CMK (cell line): ENCODE results near the gene CPOX.
"Not testable (repeated sequence)": the region's sequence is repeated elsewhere in the genome, so short reads cannot be mapped to it uniquely, and the experiment has no call there.

Source experiments
- DNase-seq: peaks from one replicate; pipeline ENCODE4 v3.0.0-alpha.2; 2010; ENCODE audit warnings: low read depth

CPOX gene

DNA sequence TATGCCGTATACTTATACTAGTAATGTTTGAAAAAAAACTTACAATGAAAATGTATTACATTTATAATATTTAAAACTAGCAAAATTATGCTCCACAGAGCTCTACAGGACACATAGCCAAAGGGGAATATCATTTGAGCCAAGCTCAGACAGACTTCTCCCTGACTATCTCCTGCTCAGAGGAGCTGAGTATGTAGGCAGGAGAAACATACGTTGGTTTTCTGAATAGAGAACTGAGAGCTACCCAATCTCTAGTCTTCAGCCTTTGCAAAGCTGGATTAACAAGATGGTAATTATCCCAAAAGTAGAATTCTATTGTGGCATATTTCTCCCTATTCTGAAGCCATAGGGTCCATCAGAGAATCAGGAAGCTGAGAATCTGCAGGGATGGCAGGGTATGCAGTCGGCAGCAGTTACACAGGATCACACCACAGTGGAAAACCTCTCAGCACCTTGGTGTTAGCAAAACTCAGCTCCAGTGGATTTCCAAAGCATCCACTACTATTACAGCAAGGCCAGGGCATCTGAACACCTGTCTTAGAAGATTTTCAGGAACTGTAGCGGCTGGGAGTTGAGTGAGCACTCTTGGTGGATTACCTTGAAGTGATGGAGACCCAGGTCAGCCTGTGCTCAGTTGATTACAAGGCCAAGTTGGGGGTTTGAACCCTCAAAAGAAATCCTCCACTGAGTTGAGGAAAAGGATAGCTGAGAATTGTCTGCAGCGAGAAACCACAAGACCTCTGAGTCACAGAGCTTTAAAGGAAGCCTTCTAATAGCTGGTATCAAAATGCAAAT is 31.5 kb downstream of the CPOX start:
- DNase-seq, result no peak

GRCh38 chr3:98560911-98561310 is 32.5 kb downstream of the CPOX start:
- no peak for DNase-seq

GRCh38 chr3:98559769-98560168 is 33.6 kb downstream of the CPOX start:
- not testable (repeated sequence) for DNase-seq

- DNase-seq, result no peak
Measured at GRCh38 chr3:98558100-98558827, 35.1 kb downstream of the CPOX start.

DNA sequence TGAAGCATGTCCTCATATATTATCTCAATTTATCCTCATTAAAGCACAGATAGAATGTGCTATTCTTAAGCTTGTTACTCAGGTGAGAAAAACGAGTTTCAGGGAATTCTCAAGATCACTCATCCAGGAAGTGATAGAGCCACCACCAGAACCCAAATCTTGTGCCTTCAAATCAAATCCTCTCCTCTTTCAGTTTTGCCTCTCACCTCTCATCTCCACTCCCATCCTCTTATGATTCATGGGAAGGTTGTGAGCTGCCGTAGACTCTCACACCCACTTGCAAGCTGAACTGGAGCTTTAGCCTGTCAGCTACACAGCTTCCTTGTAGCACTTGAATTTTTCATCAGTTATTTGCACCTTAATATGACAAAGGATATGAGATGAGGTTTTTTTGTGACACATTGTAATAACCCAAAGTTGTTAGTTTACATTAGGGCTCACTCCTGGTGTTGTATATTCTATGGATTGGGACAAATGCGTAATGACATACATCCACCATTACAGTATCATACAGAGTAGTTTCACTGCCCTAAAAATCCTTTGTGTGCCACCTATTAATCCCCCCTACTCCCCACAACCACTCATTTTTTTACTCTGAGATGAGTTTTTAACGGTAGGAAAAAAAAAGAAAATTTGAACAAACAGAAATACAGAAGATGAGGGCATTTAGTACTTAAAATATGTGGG is 35.9 kb downstream of the CPOX start:
- no peak for DNase-seq

DNA sequence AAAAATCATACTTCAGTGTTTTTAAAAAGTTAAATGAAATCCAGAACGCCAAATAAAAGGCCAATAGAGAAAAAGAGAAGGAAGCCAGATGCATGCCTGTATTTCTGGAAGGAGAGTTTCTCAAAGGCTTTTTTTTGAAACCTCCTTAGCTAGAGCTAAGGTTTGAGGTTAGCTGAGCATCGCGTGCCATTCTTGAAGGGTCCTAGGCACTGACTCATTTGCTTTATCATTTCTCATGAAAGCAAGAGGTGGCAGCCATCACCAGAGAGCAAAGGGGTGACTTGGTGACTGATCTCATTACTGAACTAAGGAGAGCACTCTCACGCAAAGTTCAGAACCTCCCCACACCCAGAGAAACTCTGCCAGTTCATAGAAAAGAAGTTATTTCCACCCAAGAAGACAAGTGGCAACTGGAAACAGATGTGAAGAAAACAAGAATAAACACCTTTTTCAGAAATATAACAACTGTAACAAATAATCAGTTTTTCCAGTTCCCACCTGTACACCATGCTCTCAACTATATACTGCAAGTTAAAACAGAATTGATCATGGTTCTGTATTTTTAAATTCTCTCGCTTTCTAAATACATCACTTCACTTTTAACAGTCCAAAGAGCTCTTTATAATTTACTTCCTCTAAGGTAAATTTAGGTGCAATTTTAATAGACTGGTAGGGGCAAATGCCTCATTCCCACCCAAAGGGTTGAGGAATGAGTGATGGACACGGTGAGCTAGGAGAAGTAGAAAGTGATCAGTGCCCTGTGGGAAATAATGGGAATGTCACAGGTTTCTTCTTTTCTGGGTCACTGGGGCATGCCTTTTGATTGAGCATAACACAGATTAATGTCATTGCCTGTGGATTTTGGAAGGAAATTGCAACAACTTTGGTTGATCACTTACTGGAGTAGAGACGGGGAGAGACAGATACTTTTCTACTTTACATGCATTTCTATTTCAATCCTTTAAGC is 37.0 kb downstream of the CPOX start:
- no peak for DNase-seq

DNA sequence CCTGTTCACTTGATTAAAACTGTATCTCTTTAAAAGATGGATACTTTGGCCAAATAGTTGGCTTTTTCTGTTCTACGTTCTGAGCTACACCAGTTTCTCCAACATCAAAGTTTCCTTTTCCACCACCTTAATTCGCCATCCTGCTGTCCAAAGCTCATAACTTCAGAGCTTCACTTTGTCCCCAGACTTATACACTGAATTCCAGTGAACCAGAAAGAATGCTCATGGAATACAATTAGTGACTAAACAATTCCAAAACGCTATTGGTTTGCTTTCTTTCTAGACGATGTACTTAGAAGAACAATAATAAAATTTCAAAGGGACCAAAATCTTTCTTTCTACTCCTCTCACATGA is 38.4 kb downstream of the CPOX start:
- DNase-seq, result no peak

GRCh38 chr3:98554580-98554979 is 38.8 kb downstream of the CPOX start:
- DNase-seq, result no peak

GRCh38 chr3:98553753-98554152 is 39.7 kb downstream of the CPOX start:
- no peak for DNase-seq

DNA sequence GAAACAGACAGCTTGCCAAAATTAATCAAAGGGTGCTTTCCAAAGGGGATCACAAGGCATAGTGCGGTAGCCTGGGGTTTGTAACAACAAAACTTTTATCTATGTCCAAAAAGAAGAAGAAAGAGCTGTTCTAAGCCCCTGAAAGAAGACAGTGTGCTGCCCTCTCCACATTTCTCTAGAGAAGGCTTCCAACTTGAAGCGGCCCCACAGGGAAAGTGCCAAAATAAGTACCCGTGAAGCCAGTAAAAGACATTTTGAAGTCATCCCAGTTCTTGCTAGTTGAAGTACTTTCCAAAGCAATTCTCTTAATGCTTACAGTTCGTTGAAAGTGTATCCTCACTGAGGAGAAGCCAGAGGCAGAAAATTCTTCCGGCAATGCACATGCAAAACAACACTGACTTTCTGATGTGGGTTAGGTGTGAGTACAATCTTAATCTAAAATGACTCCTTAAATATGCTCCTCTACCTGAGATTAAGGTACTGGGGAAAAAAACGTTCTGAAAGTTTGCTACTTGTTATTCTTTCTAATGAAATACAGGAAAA is 40.3 kb downstream of the CPOX start:
- no peak for DNase-seq

- DNase-seq, result no peak
Measured at GRCh38 chr3:98552232-98553020, 41.0 kb downstream of the CPOX start.

DNA sequence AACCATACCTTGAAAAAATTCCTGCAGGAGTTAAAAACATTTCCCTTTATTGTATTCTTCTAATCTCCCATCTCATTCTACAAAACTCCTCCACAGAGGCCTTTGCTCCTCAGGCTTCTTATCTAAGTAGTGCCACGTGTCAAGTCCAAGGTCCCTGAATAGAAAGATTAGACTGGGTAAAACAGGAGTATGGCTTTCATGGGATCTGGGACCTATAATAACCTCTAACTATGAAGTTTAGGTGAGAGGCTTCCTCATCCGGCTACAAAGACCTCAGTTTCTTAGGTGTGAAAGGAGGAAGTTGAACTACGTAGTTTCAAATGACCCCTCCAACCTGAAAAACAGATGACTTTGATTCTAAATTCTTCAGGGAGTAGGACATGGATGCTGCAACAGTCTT is 41.7 kb downstream of the CPOX start:
- no peak for DNase-seq

- DNase-seq, result no peak
Measured at GRCh38 chr3:98551236-98551635, 42.2 kb downstream of the CPOX start.

GRCh38 chr3:98550833-98551232 is 42.6 kb downstream of the CPOX start:
- DNase-seq, result no peak

DNA sequence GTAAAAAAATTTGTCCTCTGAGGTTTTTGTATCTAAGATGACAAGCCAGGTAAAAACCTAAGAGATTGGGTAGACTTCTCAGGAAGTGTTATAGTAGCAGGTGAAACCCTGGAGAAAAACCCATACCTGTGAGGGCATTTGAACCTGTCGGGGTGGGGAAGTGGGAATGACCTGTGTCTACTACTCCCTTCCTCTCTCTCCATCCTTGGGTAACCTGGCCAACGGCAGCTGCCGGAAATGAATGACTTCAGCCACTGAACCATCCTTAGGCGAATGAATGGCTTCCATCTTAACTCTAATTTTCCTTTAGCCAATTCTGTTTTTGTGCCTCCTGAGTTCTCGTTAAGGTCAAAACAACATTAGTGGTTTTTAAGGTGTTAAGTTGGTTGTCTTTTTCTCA is 44.9 kb downstream of the CPOX start:
- no peak for DNase-seq

DNA sequence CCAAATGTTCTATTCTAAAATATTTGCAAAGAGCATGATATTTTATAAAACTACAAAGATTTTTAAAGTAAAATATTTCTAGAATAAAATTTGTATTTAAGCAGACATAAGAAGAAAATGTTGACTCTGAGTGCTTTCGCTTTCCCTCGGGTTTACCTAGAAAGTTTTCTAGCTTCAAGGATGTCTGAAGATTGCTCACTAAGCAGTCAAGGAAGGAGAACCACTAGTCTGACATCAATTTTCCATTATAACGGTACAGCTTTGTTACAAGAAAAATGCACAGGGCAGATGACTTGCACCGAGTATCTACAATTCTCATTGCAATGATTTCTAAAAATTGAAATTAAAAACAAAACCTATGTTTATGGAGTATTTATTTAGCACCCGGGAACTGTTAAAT is 47.5 kb downstream of the CPOX start:
- no peak for DNase-seq

DNA sequence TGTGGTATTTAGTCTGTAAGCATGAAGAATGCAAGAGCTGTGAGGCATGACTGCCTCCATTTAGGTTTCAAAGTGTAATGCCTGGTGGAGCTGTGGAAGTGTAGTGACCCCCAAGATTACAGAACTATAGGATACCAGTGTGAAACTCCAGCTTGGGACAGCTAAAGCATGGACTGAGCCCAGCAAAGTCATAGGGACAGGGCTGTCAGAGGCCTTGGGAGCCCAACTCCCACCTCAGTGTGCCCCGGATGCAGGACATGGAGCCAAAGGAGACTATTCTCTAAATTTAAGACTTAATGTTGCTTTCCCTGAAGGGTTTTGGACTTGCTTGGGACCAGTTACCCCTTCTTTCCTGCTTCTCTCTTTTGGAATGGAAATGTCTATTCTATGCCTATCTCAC is 50.8 kb downstream of the CPOX start:
- no peak for DNase-seq

GRCh38 chr3:98541695-98542094 is 51.7 kb downstream of the CPOX start:
- DNase-seq, result no peak

GRCh38 chr3:98540346-98540745 is 53.1 kb downstream of the CPOX start:
- DNase-seq, result no peak

GRCh38 chr3:98536456-98537017 is 56.9 kb downstream of the CPOX start:
- DNase-seq, result no peak

DNA sequence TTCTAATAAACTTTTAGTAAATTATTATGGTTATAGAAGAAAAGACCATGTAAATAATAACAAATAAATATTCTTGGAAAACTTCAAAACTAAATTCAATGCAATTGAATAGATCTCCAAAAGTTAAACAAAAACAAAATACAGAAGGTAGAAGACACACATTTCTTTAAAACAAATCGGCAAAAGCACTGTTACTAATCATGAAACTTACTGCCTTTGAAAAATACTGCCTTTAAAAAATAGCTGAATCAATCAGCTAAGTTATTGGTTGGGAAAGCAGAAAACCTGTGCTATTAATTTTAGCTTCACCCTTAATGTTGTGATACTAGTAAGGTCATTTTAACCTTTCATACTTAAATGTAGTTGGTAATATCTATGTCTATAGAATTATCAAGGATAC is 58.7 kb downstream of the CPOX start:
- DNase-seq, result no peak
